ENCODE results near the gene SNAP25. TPM values are rescaled to one million over a fixed set of nuclear protein-coding genes. Genes with fewer than 3 reads are reported as not detected.

SNAP25 gene
- total RNA-seq, 4 donors from 2014 or later, result 5.3 to 28.3 (median 22.9) TPM

- no peak overlapping the region for H3K27ac ChIP-seq
- H3K4me3 ChIP-seq, result no peak overlapping the region
- no peak for DNase-seq
- no peaks in the 10 kb centered on the region for H3K27me3 ChIP-seq
- intact Hi-C loops (cut with DNase I; ENCODE audit: low total_unique reads), result no loop called here
- TF ChIP-seq, protein P1, sequence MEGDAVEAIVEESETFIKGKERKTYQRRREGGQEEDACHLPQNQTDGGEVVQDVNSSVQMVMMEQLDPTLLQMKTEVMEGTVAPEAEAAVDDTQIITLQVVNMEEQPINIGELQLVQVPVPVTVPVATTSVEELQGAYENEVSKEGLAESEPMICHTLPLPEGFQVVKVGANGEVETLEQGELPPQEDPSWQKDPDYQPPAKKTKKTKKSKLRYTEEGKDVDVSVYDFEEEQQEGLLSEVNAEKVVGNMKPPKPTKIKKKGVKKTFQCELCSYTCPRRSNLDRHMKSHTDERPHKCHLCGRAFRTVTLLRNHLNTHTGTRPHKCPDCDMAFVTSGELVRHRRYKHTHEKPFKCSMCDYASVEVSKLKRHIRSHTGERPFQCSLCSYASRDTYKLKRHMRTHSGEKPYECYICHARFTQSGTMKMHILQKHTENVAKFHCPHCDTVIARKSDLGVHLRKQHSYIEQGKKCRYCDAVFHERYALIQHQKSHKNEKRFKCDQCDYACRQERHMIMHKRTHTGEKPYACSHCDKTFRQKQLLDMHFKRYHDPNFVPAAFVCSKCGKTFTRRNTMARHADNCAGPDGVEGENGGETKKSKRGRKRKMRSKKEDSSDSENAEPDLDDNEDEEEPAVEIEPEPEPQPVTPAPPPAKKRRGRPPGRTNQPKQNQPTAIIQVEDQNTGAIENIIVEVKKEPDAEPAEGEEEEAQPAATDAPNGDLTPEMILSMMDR (IDR thresholded peaks at IDR 0.05), result no peak
- TF ChIP-seq POLR2A (IDR thresholded peaks at IDR 0.05), result no peak
- H3K9me3 ChIP-seq, result no peaks in the 10 kb centered on the region
- H3K36me3 ChIP-seq, result no peaks in the 10 kb centered on the region
- H3K4me1 ChIP-seq, result no peaks in the 10 kb centered on the region
These were observed 45.5 kb upstream of the SNAP25 start for GRCh38 chr20:10172998-10173655.

DNA sequence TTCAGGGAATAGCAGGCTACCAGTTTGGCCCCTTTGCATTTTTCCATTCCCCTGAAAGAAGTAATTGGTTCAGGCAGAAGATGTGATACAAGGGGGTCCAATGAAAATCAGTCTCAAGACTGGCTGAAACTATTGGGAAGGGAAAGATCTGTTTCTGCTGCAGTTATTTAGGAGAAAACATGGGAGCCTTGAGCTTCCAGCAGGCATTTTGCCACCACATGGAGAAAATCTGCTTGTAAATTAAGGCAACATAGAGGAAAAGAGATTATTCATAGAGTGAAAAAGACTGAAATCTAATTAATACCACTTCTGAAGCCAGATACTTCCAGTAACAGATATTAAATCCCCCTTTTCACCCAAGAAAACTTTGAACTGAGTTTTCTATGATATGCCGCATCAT is 44.2 kb upstream of the SNAP25 start:
- DNase-seq, result no peak
- Histone ChIP-seq H3K27me3 (no peaks in the 10 kb centered on the region), H3K4me3 (no peak overlapping the region), H3K27ac (no peak overlapping the region), H3K4me1 (no peaks in the 10 kb centered on the region), H3K36me3 (no peaks in the 10 kb centered on the region), H3K9me3 (no peaks in the 10 kb centered on the region)
- intact Hi-C loops (cut with DNase I; ENCODE audit: low total_unique reads), result no loop called here
- TF ChIP-seq, protein P1 (IDR thresholded peaks at IDR 0.05), result no peak
- TF ChIP-seq POLR2A (IDR thresholded peaks at IDR 0.05), result no peak

DNA sequence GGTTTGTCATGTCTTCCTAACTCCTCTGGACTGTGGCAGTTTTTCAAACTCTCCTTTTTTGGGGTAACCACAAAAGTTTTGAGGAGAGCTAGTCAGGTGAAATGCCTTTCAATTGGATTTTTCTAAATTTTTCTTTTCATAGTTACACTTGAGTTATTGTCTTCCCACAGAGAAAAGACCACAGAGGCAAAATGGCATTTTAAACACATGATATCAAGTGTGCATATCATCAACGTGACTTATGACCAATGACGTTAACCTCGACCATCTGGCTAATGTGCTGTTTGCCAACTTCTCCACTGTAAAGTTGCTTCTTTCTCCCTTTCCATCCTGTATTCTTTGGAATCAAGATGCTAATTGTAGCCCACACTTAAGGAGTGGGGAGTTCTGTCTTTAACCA is 41.3 kb upstream of the SNAP25 start:
- TF ChIP-seq POLR2A (IDR thresholded peaks at IDR 0.05), result no peak
- TF ChIP-seq, protein P1 (IDR thresholded peaks at IDR 0.05), result no peak
- no peaks in the 10 kb centered on the region for H3K4me1 ChIP-seq
- H3K4me3 ChIP-seq, result no peak overlapping the region
- no peaks in the 10 kb centered on the region for H3K27me3 ChIP-seq
- H3K27ac ChIP-seq, result no peak overlapping the region
- DNase-seq, result no peak
- no peaks in the 10 kb centered on the region for H3K9me3 ChIP-seq
- no peaks in the 10 kb centered on the region for H3K36me3 ChIP-seq
- intact Hi-C loops (cut with DNase I; ENCODE audit: low total_unique reads), result loop anchor here (5.0 kb wide), 1 partner anchor 1190 kb away; no protein-coding TSS in a partner anchor

DNA sequence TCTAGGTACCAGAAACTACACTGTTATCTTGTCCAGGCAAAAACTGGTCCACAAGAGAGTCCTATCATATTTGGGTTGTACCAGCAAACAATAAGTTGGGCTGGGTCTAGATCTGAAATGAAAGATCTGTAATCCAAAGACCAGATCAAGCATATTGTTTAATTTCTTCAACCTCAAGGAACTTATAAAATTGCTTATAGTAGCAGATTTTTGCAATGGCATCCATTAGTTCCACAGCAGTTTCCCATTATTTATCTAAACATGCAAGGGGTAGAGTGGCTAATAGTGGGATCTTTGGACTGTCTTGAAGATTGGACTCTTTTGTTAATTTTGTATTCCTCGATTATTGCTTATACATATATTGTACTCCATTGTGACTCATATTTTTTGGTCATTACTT is 40.5 kb upstream of the SNAP25 start:
- intact Hi-C loops (cut with DNase I; ENCODE audit: low total_unique reads), result loop anchor here (5.0 kb wide), 1 partner anchor 1191 kb away; no protein-coding TSS in a partner anchor
- no peak for DNase-seq
- no peak for TF ChIP-seq POLR2A (IDR thresholded peaks at IDR 0.05)
- TF ChIP-seq, protein P1 (IDR thresholded peaks at IDR 0.05), result no peak

DNA sequence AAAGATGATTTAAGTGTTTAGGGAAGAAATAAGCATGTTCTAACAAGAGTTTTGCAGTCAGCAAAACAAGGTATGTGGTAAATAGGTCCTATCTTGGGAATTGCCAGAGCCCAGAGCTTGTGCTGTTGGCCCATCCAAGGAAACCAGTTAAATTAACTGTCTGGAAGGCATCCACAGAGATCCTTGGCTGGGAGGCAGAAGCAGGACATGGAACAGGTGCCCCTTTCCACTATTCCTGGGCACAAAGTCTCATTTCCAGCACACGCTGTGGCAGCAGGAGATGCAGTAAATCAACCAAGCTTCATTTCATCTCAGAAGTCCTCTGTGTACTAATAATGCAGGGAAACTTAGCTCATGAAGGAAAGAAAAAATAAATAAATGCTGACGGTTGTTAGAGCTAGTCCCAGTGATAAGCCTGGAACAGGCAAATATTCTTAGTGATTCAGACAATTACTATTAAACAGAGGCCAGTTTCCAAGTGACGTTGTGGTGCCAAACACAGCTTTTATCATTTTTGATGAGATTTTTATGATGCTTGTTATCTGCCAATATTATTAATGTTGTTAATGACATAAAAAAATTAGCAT is 39.8 kb upstream of the SNAP25 start:
- H3K4me1 ChIP-seq, result no peaks in the 10 kb centered on the region
- TF ChIP-seq POLR2A (IDR thresholded peaks at IDR 0.05), result no peak
- TF ChIP-seq, protein P1 (IDR thresholded peaks at IDR 0.05), result no peak
- intact Hi-C loops (cut with DNase I; ENCODE audit: low total_unique reads), result loop anchor here (5.0 kb wide), 1 partner anchor 1192 kb away; no protein-coding TSS in a partner anchor
- DNase-seq, result peak in 1 of 2 donors; percentile 34
- H3K36me3 ChIP-seq, result no peaks in the 10 kb centered on the region
- no peaks in the 10 kb centered on the region for H3K9me3 ChIP-seq
- no peak overlapping the region for H3K4me3 ChIP-seq
- peak overlapping the region in 1 of 2 donors; percentile 18 for H3K27ac ChIP-seq
- H3K27me3 ChIP-seq, result no peaks in the 10 kb centered on the region

More for the DNA sequence above, 40.5 kb upstream of the SNAP25 start:
- H3K27me3 ChIP-seq, result no peaks in the 10 kb centered on the region
- H3K9me3 ChIP-seq, result no peaks in the 10 kb centered on the region
- H3K4me3 ChIP-seq, result no peak overlapping the region
- no peaks in the 10 kb centered on the region for H3K4me1 ChIP-seq
- no peak overlapping the region for H3K27ac ChIP-seq
- no peaks in the 10 kb centered on the region for H3K36me3 ChIP-seq
